ENCODE results near the gene NPL.

The NPL gene

GRCh38 chr1:182791281-182792179 is 2.0 kb downstream of the NPL start:
- no peak for ATAC-seq
- H3K9me3 Mint-ChIP-seq, result no peaks in the 10 kb centered on the region
- no peak overlapping the region for H3K4me3 Mint-ChIP-seq
- no peak overlapping the region for H3K27ac Mint-ChIP-seq
- H3K36me3 Mint-ChIP-seq, result no peaks in the 10 kb centered on the region
- no peak for DNase-seq (ENCODE audit: low spot score in 2 of 2)
- peaks cover 18% of the 10 kb centered on the region for H3K4me1 Mint-ChIP-seq

GRCh38 chr1:182794091-182794490 is 4.5 kb downstream of the NPL start:
- H3K36me3 Mint-ChIP-seq, result no peaks in the 10 kb centered on the region
- no peak for DNase-seq (ENCODE audit: low spot score in 2 of 2)
- H3K9me3 Mint-ChIP-seq, result no peaks in the 10 kb centered on the region
- H3K4me3 Mint-ChIP-seq, result no peak overlapping the region
- no peak for ATAC-seq
- H3K4me1 Mint-ChIP-seq, result peaks cover 10% of the 10 kb centered on the region
- H3K27ac Mint-ChIP-seq, result no peak overlapping the region

GRCh38 chr1:182794676-182795201 is 5.2 kb downstream of the NPL start:
- Mint-ChIP-seq H3K4me3 (no peak overlapping the region), H3K36me3 (no peaks in the 10 kb centered on the region), H3K27ac (no peak overlapping the region), H3K4me1 (peaks cover 4% of the 10 kb centered on the region), H3K9me3 (no peaks in the 10 kb centered on the region)
- ATAC-seq (no peak), DNase-seq (ENCODE audit: low spot score in 2 of 2) (no peak)

GRCh38 chr1:182795563-182796228 is 6.1 kb downstream of the NPL start:
- H3K4me1 Mint-ChIP-seq, result no peaks in the 10 kb centered on the region
- no peak for ATAC-seq
- no peaks in the 10 kb centered on the region for H3K9me3 Mint-ChIP-seq
- no peak overlapping the region for H3K27ac Mint-ChIP-seq
- no peak for DNase-seq (ENCODE audit: low spot score in 2 of 2)
- H3K4me3 Mint-ChIP-seq, result no peak overlapping the region
- H3K36me3 Mint-ChIP-seq, result no peaks in the 10 kb centered on the region

GRCh38 chr1:182802006-182802803 is 12.6 kb downstream of the NPL start:
- Mint-ChIP-seq H3K9me3 (no peaks in the 10 kb centered on the region), H3K36me3 (no peaks in the 10 kb centered on the region), H3K27ac (no peak overlapping the region), H3K4me1 (no peaks in the 10 kb centered on the region), H3K4me3 (no peak overlapping the region)
- no peak for ATAC-seq
- DNase-seq (ENCODE audit: low spot score in 2 of 2), result no peak

GRCh38 chr1:182803846-182804245 is 14.3 kb downstream of the NPL start:
- Mint-ChIP-seq H3K4me3 (no peak overlapping the region), H3K36me3 (no peaks in the 10 kb centered on the region), H3K27ac (no peak overlapping the region), H3K4me1 (no peaks in the 10 kb centered on the region), H3K9me3 (no peaks in the 10 kb centered on the region)
- no peak for ATAC-seq
- DNase-seq (ENCODE audit: low spot score in 2 of 2), result no peak

GRCh38 chr1:182806015-182806678 is 16.6 kb downstream of the NPL start:
- Mint-ChIP-seq H3K9me3 (no peaks in the 10 kb centered on the region), H3K27ac (peak overlapping the region; percentile 55), H3K4me1 (no peaks in the 10 kb centered on the region), H3K36me3 (peaks cover 7% of the 10 kb centered on the region), H3K4me3 (no peak overlapping the region)
- no peak for ATAC-seq
- DNase-seq (ENCODE audit: low spot score in 2 of 2), result no peak

- no peak overlapping the region for H3K4me3 Mint-ChIP-seq
- no peaks in the 10 kb centered on the region for H3K9me3 Mint-ChIP-seq
- H3K36me3 Mint-ChIP-seq, result peaks cover 7% of the 10 kb centered on the region
- no peak overlapping the region for H3K27ac Mint-ChIP-seq
- ATAC-seq, result no peak
- H3K4me1 Mint-ChIP-seq, result no peaks in the 10 kb centered on the region
- DNase-seq (ENCODE audit: low spot score in 2 of 2), result no peak
Observed at GRCh38 chr1:182807907-182808306, 18.3 kb downstream of the NPL start.

GRCh38 chr1:182809414-182809957 is 19.9 kb downstream of the NPL start:
- DNase-seq (ENCODE audit: low spot score in 2 of 2) (no peak), ATAC-seq (no peak)
- no peak overlapping the region for H3K4me3 Mint-ChIP-seq
- peaks cover 7% of the 10 kb centered on the region for H3K36me3 Mint-ChIP-seq
- peak overlapping the region; percentile 27 for H3K27ac Mint-ChIP-seq
- H3K4me1 Mint-ChIP-seq, result no peaks in the 10 kb centered on the region
- no peaks in the 10 kb centered on the region for H3K9me3 Mint-ChIP-seq

GRCh38 chr1:182811975-182812722 is 22.6 kb downstream of the NPL start:
- H3K4me3 Mint-ChIP-seq, result no peak overlapping the region
- ATAC-seq (no peak), DNase-seq (ENCODE audit: low spot score in 2 of 2) (no peak)
- no peaks in the 10 kb centered on the region for H3K4me1 Mint-ChIP-seq
- H3K9me3 Mint-ChIP-seq, result no peaks in the 10 kb centered on the region
- peaks cover 16% of the 10 kb centered on the region for H3K36me3 Mint-ChIP-seq
- H3K27ac Mint-ChIP-seq, result no peak overlapping the region

- Mint-ChIP-seq H3K9me3 (no peaks in the 10 kb centered on the region), H3K4me1 (no peaks in the 10 kb centered on the region), H3K27ac (no peak overlapping the region), H3K4me3 (no peak overlapping the region), H3K36me3 (peaks cover 14% of the 10 kb centered on the region)
- ATAC-seq (no peak), DNase-seq (ENCODE audit: low spot score in 2 of 2) (no peak)
Observed at GRCh38 chr1:182816863-182817262, 27.3 kb downstream of the NPL start.

- Mint-ChIP-seq H3K27ac (no peak overlapping the region), H3K4me3 (no peak overlapping the region), H3K4me1 (no peaks in the 10 kb centered on the region), H3K9me3 (no peaks in the 10 kb centered on the region), H3K36me3 (peaks cover 14% of the 10 kb centered on the region)
- DNase-seq (ENCODE audit: low spot score in 2 of 2), result no peak
- no peak for ATAC-seq
Observed at GRCh38 chr1:182817802-182818201, 28.2 kb downstream of the NPL start.

- Mint-ChIP-seq H3K27ac (no peak overlapping the region), H3K9me3 (no peaks in the 10 kb centered on the region), H3K36me3 (no peaks in the 10 kb centered on the region), H3K4me3 (no peak overlapping the region), H3K4me1 (no peaks in the 10 kb centered on the region)
- DNase-seq (ENCODE audit: low spot score in 2 of 2) (no peak), ATAC-seq (no peak)
Observed at GRCh38 chr1:182823220-182823619, 33.6 kb downstream of the NPL start.

- no peak overlapping the region for H3K27ac Mint-ChIP-seq
- H3K36me3 Mint-ChIP-seq, result no peaks in the 10 kb centered on the region
- no peak overlapping the region for H3K4me3 Mint-ChIP-seq
- no peak for DNase-seq (ENCODE audit: low spot score in 2 of 2)
- H3K9me3 Mint-ChIP-seq, result no peaks in the 10 kb centered on the region
- no peaks in the 10 kb centered on the region for H3K4me1 Mint-ChIP-seq
- no peak for ATAC-seq
Observed at GRCh38 chr1:182826892-182827291, 37.3 kb downstream of the NPL start.
